Astrocyte of the spinal cord (primary cell): ENCODE results near the gene PATJ.
"Not testable (repeated sequence)": the region's sequence is repeated elsewhere in the genome, so short reads cannot be mapped to it uniquely, and the experiment has no call there.

ENCODE experiments used
- DNase-seq: peaks from one replicate; pipeline ENCODE4 v3.0.0; 2011; ENCODE audit warnings: low read depth, low spot score
- H3K4me3 ChIP-seq: 2 replicates; pipeline ENCODE4 v1.5.1; 2011; ENCODE audit warnings: low read depth, mild to moderate bottlenecking, low read length, moderate library complexity
- CTCF ChIP-seq: IDR thresholded peaks from 2 replicates; pipeline ENCODE4 v1.5.1; 2012; ENCODE audit warnings: low read depth, mild to moderate bottlenecking, low read length, inconsistent platforms
- in situ Hi-C: cut with HindIII; loops from 2 replicates; pipeline ENCODE4 v1.10.0; 2017; ENCODE audit warnings: low sequenced_read_pairs

Gene PATJ

GRCh38 chr1:62184336-62184735, 442.1 kb downstream of the PATJ start:
- TF ChIP-seq CTCF: no peak
- DNase-seq: no peak
- in situ Hi-C loops: no loop called here

DNA sequence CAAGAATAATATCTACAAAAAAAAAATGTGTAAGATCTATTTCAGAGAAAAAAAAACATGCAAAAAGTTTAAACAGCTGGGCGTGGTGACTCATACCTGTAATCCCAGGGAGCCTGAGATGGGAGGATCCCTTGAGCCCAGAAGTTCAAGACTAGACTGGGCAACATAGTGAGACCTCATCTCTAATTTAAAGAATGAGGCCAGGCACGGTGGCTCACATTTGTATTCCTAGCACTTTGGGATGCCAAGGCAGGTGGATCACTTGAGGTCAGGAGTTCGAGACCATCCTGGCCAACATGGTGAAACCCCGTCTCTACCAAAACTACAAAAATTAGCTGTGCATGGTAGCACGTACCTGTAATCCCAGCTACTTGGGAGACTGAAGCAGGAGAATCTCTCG, 443.0 kb downstream of the PATJ start:
- H3K4me3 ChIP-seq, DNase-seq, in situ Hi-C loops: not testable (repeated sequence)

More at GRCh38 chr1:62184336-62184735, 442.1 kb downstream of the PATJ start:
- H3K4me3 ChIP-seq: no peak overlapping the region

DNA sequence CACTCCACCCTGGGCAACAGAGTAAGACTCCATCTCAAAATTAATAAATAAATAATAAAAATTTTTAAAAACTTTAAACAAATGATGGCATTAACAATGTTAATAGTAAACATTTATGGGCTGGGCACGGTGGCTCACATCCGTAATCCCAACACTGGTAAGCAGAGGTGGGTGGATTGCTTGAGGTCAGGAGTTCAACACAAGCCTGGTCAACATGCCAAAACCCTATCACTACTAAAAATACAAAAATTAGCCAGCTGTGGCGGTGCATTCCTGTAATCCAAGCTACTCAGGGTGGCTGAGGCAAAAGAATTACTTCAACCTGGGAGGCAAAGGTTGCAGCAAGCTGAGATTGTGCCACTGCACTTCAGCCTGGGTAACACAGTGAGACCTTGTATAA, 443.4 kb downstream of the PATJ start:
- no peak for TF ChIP-seq CTCF
- in situ Hi-C loops: no loop called here
- DNase-seq: no peak
- H3K4me3 ChIP-seq: no peak overlapping the region

- H3K4me3 ChIP-seq: no peak overlapping the region
- TF ChIP-seq CTCF: no peak
- in situ Hi-C loops: no loop called here
- DNase-seq: no peak
These were observed 445.3 kb downstream of the PATJ start for GRCh38 chr1:62187548-62187947.

DNA sequence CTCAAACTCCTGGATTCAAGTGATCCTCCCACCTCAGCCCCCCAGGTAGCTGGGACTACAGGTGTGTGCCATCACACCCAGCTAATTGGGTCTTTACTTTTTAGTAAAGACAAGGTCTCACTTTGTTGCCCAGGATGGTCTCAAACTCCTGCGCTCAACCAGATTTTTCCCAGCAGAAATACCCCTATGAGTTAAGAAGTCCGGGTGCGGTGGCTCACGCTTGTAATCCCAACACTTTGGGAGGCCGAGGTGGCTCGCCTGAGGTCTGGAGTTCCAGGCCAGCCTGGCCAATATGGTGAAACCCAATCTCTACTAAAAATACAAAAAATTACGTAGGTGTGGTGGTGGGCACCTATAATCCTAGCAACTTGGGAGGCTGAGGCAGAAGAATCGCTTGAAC, 445.8 kb downstream of the PATJ start:
- no peak for DNase-seq
- no peak for TF ChIP-seq CTCF
- H3K4me3 ChIP-seq: no peak overlapping the region
- in situ Hi-C loops: no loop called here

- no peak for DNase-seq
- no peak within 1 kb of the TSS for H3K4me3 ChIP-seq
- no peak for TF ChIP-seq CTCF
- in situ Hi-C loops: no loop called here
These were observed 452.6 kb downstream of the PATJ start, which contains the start of gene L1TD1 for GRCh38 chr1:62194651-62195544. L1TD1 (plus strand) TSS chr1:62194849; CDS start chr1:62206629, 11,780 bp downstream.

DNA sequence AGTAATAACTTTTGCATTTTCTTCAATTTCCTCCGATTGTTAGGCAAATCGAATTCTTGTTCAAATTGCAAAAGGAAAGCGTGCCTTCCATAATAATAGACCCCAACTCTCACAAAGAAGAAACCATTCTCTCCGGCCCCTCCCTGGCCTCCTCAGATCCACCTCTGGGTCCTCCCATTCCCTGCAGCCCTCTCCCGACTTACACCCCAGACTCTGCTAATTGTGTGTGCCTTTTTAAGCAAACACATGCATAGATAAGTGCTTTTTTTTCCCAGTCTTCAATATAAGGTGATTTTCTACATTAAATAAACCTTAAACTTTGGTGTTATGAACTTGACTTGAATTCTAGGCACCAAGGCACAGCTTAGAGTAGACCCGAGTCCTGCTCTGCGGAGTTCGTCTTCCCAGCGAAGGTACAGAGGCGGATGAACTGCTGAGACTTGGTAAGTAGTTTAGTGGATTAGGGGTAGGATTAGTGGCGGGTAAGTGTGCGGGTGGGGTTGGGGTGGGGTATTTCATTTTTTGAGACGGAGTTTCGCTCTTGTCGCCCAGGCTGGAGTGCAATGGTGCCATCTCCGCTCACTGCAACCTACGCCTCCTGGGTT, 453.9 kb downstream of the PATJ start:
- no peak for TF ChIP-seq CTCF
- no peak for DNase-seq
- no peak overlapping the region for H3K4me3 ChIP-seq
- in situ Hi-C loops: no loop called here
